Chondrocyte (in vitro differentiated cells): ENCODE results near the gene ITGB1BP1. TPM values are rescaled to one million over a fixed set of nuclear protein-coding genes. Genes with fewer than 3 reads are reported as not detected.

Experiments used
- DNase-seq: peaks from one replicate; pipeline ENCODE4 v3.0.0; 2021; ENCODE audit warnings: mixed read lengths, low spot score
- H3K27ac Mint-ChIP-seq: one replicate; pipeline ENCODE4 v1.8.0; 2021; ENCODE audit warnings: mild to moderate bottlenecking, moderate library complexity, mixed read lengths; ENCODE audit not compliant: unreplicated experiment
- H3K27me3 Mint-ChIP-seq: 2 replicates; pipeline ENCODE4 v1.8.0; 2021; ENCODE audit warnings: low read depth, mixed read lengths
- H3K36me3 Mint-ChIP-seq: 2 replicates; pipeline ENCODE4 v1.8.0; 2021; ENCODE audit warnings: low read depth, mixed read lengths
- H3K4me1 Mint-ChIP-seq: 2 replicates; pipeline ENCODE4 v1.8.0; 2021; ENCODE audit warnings: low read depth, mild to moderate bottlenecking, mixed read lengths
- H3K4me3 Mint-ChIP-seq: one replicate; pipeline ENCODE4 v1.8.0; 2021; ENCODE audit warnings: mild to moderate bottlenecking, moderate library complexity, mixed read lengths; ENCODE audit not compliant: unreplicated experiment
- H3K9me3 Mint-ChIP-seq: 2 replicates; pipeline ENCODE4 v1.8.0; 2021; ENCODE audit warnings: low read depth, mixed read lengths
- total RNA-seq: library from RNA; stranded (reverse); gene quantifications from 3 replicates; pipeline ENCODE4 v1.2.1, GENCODE V29; 2021
- TF ChIP-seq, protein P1 (sequence below): fragments of 200-600 bp; sonication (generic); IDR thresholded peaks from 2 replicates; pipeline ENCODE4 v1.5.0; 2021; ENCODE audit warnings: antibody characterized with exemption, mild to moderate bottlenecking, moderate library complexity

Gene ITGB1BP1
- total RNA-seq, 1 donor from 2014 or later: 117 TPM

- H3K4me1 Mint-ChIP-seq: no peaks in the 10 kb centered on the region
- H3K9me3 Mint-ChIP-seq: no peaks in the 10 kb centered on the region
- TF ChIP-seq, protein P1, sequence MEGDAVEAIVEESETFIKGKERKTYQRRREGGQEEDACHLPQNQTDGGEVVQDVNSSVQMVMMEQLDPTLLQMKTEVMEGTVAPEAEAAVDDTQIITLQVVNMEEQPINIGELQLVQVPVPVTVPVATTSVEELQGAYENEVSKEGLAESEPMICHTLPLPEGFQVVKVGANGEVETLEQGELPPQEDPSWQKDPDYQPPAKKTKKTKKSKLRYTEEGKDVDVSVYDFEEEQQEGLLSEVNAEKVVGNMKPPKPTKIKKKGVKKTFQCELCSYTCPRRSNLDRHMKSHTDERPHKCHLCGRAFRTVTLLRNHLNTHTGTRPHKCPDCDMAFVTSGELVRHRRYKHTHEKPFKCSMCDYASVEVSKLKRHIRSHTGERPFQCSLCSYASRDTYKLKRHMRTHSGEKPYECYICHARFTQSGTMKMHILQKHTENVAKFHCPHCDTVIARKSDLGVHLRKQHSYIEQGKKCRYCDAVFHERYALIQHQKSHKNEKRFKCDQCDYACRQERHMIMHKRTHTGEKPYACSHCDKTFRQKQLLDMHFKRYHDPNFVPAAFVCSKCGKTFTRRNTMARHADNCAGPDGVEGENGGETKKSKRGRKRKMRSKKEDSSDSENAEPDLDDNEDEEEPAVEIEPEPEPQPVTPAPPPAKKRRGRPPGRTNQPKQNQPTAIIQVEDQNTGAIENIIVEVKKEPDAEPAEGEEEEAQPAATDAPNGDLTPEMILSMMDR: no peak
- no peak for DNase-seq
- no peak overlapping the region for H3K4me3 Mint-ChIP-seq
- no peak overlapping the region for H3K27ac Mint-ChIP-seq
- no peaks in the 10 kb centered on the region for H3K27me3 Mint-ChIP-seq
- peaks cover 12% of the 10 kb centered on the region for H3K36me3 Mint-ChIP-seq
Measured at GRCh38 chr2:9460441-9461017, 37.2 kb upstream of the ITGB1BP1 start.

GRCh38 chr2:9451231-9451630 lies 27.9 kb upstream of the ITGB1BP1 start:
- Mint-ChIP-seq H3K9me3 (no peaks in the 10 kb centered on the region), H3K4me1 (no peaks in the 10 kb centered on the region), H3K27me3 (no peaks in the 10 kb centered on the region), H3K4me3 (no peak overlapping the region), H3K27ac (no peak overlapping the region), H3K36me3 (peaks cover 19% of the 10 kb centered on the region)
- no peak for DNase-seq
- TF ChIP-seq, protein P1: no peak

GRCh38 chr2:9445089-9445488 lies 21.8 kb upstream of the ITGB1BP1 start:
- TF ChIP-seq, protein P1: no peak
- Mint-ChIP-seq H3K36me3 (peaks cover 33% of the 10 kb centered on the region), H3K4me1 (no peaks in the 10 kb centered on the region)

DNA sequence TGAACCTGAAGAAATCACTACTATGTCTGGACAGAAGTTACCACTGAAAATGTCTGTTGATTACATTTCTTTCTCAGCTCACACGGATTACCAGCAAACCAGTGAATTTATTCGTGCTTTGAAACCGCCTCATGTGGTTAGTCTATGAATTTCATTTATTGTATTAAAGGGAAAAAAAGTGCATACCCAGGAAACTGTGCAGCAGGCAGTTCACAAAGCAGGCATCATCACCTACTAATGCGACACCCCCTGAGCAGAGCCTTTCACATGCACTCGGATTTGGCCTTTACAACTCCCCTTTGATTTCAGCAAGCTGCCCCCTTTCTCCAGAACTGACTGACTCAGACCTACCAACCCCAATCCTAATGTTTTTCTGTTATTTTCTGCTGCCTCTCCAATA lies 20.2 kb upstream of the ITGB1BP1 start:
- Mint-ChIP-seq H3K27ac (no peak overlapping the region), H3K27me3 (no peaks in the 10 kb centered on the region), H3K36me3 (peaks cover 34% of the 10 kb centered on the region)

More at GRCh38 chr2:9445089-9445488, 21.8 kb upstream of the ITGB1BP1 start:
- no peaks in the 10 kb centered on the region for H3K27me3 Mint-ChIP-seq
- H3K9me3 Mint-ChIP-seq: no peaks in the 10 kb centered on the region
- no peak overlapping the region for H3K27ac Mint-ChIP-seq
- H3K4me3 Mint-ChIP-seq: no peak overlapping the region
- DNase-seq: no peak

GRCh38 chr2:9441556-9441955 lies 18.2 kb upstream of the ITGB1BP1 start:
- Mint-ChIP-seq H3K36me3 (peaks cover 41% of the 10 kb centered on the region), H3K27me3 (no peaks in the 10 kb centered on the region), H3K4me3 (no peak overlapping the region), H3K9me3 (no peaks in the 10 kb centered on the region), H3K27ac (no peak overlapping the region), H3K4me1 (no peaks in the 10 kb centered on the region)
- TF ChIP-seq, protein P1: no peak
- no peak for DNase-seq

More for the DNA sequence above, 20.2 kb upstream of the ITGB1BP1 start:
- DNase-seq: no peak
- no peak overlapping the region for H3K4me3 Mint-ChIP-seq
- TF ChIP-seq, protein P1: no peak
- no peaks in the 10 kb centered on the region for H3K9me3 Mint-ChIP-seq
- no peaks in the 10 kb centered on the region for H3K4me1 Mint-ChIP-seq
